Raji (cell line): ENCODE results near the gene CD44.

Source experiments
- POLR2A ChIP-seq: IDR thresholded peaks from 2 replicates; pipeline ENCODE4 v1.6.1; 2011; ENCODE audit warnings: low read depth, low read length, control low read depth; ENCODE audit not compliant: insufficient read depth

CD44 gene

GRCh38 chr11:35238882-35239281 lies 99.9 kb downstream of the CD44 start:
- no peak for TF ChIP-seq POLR2A

DNA sequence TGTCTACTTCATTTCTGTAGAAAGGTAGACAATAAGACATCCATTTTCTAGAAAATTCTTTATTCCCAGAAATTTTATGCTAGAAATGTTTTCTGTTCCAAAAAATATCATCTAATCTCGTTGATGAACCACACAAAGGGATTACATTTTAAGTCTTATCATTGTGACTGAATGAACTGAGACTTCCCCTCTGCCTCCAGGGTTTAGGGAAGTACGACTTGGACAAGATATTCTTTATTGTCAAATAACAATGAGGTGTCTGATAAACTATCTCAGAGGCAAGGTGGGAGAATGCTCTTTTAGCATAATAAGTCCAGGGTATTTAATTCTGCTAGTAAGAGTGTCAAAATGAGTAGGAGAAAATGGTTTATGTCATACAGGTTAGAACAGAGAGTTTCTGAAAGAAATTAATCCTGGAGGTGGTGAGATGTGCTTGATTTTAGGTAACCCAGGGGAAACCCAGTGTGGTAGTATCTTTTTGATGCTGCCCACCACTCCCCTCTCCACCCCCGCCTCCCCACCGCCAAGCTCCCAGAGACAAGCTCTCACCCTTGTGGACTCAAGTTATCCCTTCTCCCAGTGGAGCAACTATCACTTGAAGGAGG lies 100.6 kb downstream of the CD44 start:
- TF ChIP-seq POLR2A: no peak

GRCh38 chr11:35241083-35241482 lies 102.1 kb downstream of the CD44 start:
- no peak for TF ChIP-seq POLR2A

- TF ChIP-seq POLR2A: no peak
These were observed 102.6 kb downstream of the CD44 start for GRCh38 chr11:35241531-35241930.

DNA sequence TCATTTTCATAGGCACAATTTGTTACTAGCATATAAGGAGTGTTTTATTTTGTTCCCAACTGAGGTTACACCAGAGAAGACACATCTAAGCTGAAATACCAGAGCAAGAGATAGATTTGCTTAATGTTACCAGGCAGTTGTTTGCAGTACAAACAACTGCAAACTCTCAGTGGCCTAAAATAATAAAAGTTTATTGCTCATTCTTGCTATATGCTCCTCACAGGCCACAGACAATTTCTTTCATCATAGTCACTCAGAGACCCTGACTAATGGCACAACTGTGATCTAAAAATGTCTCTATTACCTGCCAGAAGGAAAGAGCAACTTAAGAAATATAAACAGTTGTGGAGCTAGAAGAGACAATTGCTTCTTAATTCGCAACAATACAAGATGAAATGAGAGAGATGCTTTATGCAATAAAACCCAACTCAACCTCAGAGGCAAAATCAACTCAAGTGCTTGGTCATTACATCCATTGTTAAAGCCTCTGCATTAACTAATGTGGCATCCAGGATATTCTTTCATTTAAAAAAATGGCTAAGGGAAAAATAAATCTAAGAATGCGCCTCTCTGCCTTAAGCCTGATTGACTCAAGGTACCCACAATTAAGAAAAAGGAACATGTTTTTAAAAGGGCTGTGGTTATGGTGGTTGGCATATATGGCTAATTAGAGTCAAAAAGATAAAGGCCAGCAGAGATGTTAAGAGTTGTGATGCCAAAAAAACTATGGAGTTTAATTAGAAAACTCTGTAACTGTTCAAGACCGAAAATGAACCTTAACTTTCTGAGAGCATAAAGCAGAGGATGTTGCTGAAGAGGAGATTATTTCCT lies 103.7 kb downstream of the CD44 start:
- TF ChIP-seq POLR2A: no peak

- TF ChIP-seq POLR2A: no peak
These were observed 104.8 kb downstream of the CD44 start for GRCh38 chr11:35243774-35244173.

DNA sequence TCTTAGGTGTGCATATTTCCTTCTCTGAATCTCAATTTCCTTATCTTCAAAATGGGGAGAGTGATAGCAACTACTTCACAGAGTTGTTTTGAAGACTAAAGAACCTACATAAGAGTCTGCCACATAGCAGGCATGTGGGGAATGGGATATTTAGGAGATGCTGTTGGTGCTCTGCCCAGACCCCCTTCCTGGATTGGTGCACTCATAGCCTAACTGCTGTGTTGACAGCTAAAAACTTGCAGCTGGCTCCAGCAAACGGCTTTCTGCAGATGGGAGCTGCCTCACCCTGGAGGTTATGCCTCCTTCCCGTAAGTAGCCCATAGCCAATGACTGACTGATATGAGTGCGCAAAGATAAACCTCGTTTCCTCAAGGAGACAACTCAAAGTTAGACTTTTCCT lies 106.1 kb downstream of the CD44 start:
- TF ChIP-seq POLR2A: no peak

DNA sequence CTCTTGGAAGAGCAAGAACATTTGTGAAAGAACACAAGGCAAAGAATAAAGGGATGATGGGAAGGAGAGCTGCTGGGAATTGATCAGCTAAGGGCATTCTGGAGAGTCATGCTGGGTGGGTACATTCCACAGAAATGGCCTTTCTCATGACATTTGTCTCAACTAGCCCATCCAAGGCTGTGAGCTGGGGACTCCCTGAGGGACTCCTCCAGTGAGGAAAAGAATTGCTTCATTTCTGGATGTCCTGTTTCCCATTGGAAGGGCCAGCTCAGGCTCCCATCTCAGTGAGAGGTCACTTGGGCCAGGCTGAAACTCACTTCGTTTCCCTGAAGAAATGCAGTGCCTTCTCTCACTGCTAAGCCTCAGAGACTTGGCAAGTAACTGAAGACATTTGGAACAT lies 106.8 kb downstream of the CD44 start:
- TF ChIP-seq POLR2A: no peak

GRCh38 chr11:35246745-35247144 lies 107.8 kb downstream of the CD44 start:
- no peak for TF ChIP-seq POLR2A

- no peak for TF ChIP-seq POLR2A
These were observed 108.5 kb downstream of the CD44 start for GRCh38 chr11:35247428-35247827.

- TF ChIP-seq POLR2A: no peak
These were observed 108.9 kb downstream of the CD44 start for GRCh38 chr11:35247863-35248262.

- TF ChIP-seq POLR2A: no peak
These were observed 109.8 kb downstream of the CD44 start for GRCh38 chr11:35248558-35249323.

- TF ChIP-seq POLR2A: no peak
These were observed 111.2 kb downstream of the CD44 start for GRCh38 chr11:35250192-35250591.

GRCh38 chr11:35250621-35251020 lies 111.7 kb downstream of the CD44 start:
- no peak for TF ChIP-seq POLR2A

- no peak for TF ChIP-seq POLR2A
These were observed 114.3 kb downstream of the CD44 start for GRCh38 chr11:35253237-35253636.

DNA sequence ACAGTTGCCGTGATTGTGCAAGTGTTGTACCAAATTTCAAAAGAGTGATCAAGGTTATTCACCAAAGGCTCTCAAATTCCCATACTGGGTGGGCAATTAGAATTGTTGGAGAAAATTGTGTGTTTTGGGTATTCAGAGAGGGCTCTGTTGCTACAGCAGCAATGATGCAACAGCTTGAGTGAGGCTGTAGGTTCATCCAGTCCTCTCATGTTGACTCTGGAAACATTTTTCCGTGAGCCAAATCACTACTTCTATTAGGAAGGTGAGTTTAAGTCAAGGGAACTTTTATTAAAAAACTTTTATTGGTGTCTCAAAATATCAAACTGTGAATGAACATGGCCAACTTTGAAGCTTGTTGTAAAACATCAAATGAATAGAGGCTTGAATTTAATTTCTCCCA lies 116.5 kb downstream of the CD44 start:
- TF ChIP-seq POLR2A: no peak
